ENCODE data around the gene CAVIN1. TPM values are rescaled to one million over a fixed set of nuclear protein-coding genes. Genes with fewer than 3 reads are reported as not detected.

The CAVIN1 gene
- total RNA-seq, 4 donors from 2014 or later = 619 to 1,181 (median 1,019) TPM

GRCh38 chr17:42410319-42410685, 12.8 kb downstream of the CAVIN1 start:
- intact Hi-C loops (cut with DNase I) = no loop called here
- no peak for DNase-seq (ENCODE audit: extremely low spot score)
- TF ChIP-seq POLR2AphosphoS5 (IDR thresholded peaks at IDR 0.05) (no peak), POLR2A (IDR thresholded peaks at IDR 0.05; ENCODE audit: low read depth) (no peak), EP300 (IDR thresholded peaks at IDR 0.05) (no peak)
- H3K36me3 ChIP-seq = peaks cover 0 to 5% (median under 1%) of the 10 kb centered on the region in 4 donors
- peak overlapping the region in 2 of 4 donors; percentile 11 to 41 for H3K4me3 ChIP-seq
- H3K9me3 ChIP-seq = no peaks in the 10 kb centered on the region
- 30% methylated on average over 5 of the region's 5 CpGs for WGBS
- H3K27ac ChIP-seq (replicated peaks in 1 of 4) = peak overlapping the region; percentile 97 to 100 (median 100)
- H3K4me1 ChIP-seq = peaks cover 98 to 100% (median 100%) of the 10 kb centered on the region in 4 donors
- H3K27me3 ChIP-seq = no peaks in the 10 kb centered on the region

DNA sequence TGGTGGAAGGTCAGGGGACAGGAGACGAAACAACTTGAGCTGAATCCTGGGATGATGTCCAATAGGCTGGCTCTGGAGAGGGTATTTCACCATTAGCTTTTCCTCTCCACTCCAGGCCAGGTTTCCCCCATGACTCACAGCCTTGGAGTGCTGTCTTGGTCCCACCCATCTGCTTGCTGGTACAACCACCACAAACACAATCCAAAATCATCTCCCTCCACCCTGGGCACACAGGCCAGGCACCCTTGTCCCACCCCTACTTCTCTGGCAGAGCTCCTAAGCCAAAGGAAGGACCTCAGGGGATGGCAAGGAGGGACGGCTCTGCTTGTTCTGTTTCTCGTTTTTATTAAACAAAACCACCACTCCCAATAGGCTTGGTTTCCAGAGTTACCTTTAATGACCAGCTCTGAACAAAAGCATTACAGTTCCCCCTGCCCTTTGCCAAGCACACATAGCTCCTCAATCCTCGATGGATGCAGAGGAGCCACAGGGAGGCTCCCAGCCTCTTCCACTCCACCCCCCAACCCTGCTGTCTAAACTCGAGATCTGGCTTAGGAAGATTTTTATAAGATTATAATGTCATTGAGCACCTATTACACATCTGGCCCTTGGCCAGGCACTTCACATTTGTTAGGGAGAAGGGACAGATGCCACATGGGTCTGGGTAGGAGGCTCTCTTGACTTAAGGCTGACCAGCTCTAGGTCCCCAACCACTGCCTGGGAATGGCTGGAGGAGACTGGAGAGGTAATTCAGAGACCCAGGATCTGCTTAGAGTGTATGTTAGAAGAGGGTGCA, 13.3 kb downstream of the CAVIN1 start:
- DNase-seq (ENCODE audit: extremely low spot score) = no peak
- WGBS = 5% methylated on average over 4 of the region's 5 CpGs
- peaks cover 95 to 100% (median 100%) of the 10 kb centered on the region in 4 donors for H3K4me1 ChIP-seq
- H3K4me3 ChIP-seq = peak overlapping the region in 3 of 4 donors; percentile 12 to 41 (median 16)
- intact Hi-C loops (cut with DNase I) = no loop called here
- no peaks in the 10 kb centered on the region for H3K27me3 ChIP-seq
- peaks cover 5 to 11% (median 6%) of the 10 kb centered on the region in 4 donors for H3K36me3 ChIP-seq
- H3K27ac ChIP-seq (replicated peaks in 1 of 4) = peak overlapping the region; percentile 97 to 100 (median 100)
- H3K9me3 ChIP-seq = no peaks in the 10 kb centered on the region
- no peak for TF ChIP-seq EP300 (IDR thresholded peaks at IDR 0.05)
- TF ChIP-seq CTCF (IDR thresholded peaks at IDR 0.05) = no peak
- peak; percentile 77 to 82 for TF ChIP-seq POLR2AphosphoS5 (IDR thresholded peaks at IDR 0.05)
- no peak for TF ChIP-seq POLR2A (IDR thresholded peaks at IDR 0.05; ENCODE audit: low read depth)

DNA sequence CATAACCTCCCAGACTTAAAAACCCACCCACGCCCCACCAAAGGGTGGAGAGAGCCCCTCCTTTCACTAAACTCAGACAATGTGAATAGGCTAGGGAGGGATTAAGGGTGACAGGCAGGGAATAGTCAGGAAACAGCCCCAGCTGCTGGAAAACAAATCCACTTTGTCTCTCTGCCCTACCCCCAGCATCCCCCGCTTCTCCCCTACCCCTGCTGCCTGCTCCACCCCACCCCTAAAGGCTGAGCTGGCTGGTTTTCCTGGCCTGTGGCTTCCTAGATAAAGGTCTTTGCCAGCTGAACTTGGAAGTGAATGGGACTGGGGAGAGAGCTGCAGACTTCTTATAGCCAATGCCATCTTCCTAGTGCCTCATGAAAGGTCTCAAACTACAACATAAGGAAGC, 15.0 kb downstream of the CAVIN1 start:
- intact Hi-C loops (cut with DNase I) = no loop called here
- no peak for DNase-seq (ENCODE audit: extremely low spot score)
- no peak for TF ChIP-seq CTCF (IDR thresholded peaks at IDR 0.05)
- no peak for TF ChIP-seq POLR2AphosphoS5 (IDR thresholded peaks at IDR 0.05)

GRCh38 chr17:42407289-42407836, 15.7 kb downstream of the CAVIN1 start:
- intact Hi-C loops (cut with DNase I) = no loop called here
- 16% methylated on average over 2 of the region's 2 CpGs for WGBS
- Histone ChIP-seq H3K9me3 (no peaks in the 10 kb centered on the region), H3K4me1 (peaks cover 97 to 100% (median 100%) of the 10 kb centered on the region in 4 donors), H3K27me3 (no peaks in the 10 kb centered on the region), H3K4me3 (peak overlapping the region in 3 of 4 donors; percentile 1 to 23 (median 17)), H3K36me3 (peaks cover 20 to 35% (median 29%) of the 10 kb centered on the region in 4 donors), H3K27ac (replicated peaks in 1 of 4) (peak overlapping the region; percentile 97 to 100 (median 100))
- DNase-seq (ENCODE audit: extremely low spot score) = no peak
- TF ChIP-seq POLR2A (IDR thresholded peaks at IDR 0.05; ENCODE audit: low read depth) (no peak), POLR2AphosphoS5 (IDR thresholded peaks at IDR 0.05) (peak; percentile 75 to 90), EP300 (IDR thresholded peaks at IDR 0.05) (no peak), CTCF (IDR thresholded peaks at IDR 0.05) (no peak)

More for the DNA sequence above, 15.0 kb downstream of the CAVIN1 start:
- WGBS = 56% methylated on average over 2 of the region's 2 CpGs
- peaks cover 20 to 28% (median 22%) of the 10 kb centered on the region in 4 donors for H3K36me3 ChIP-seq
- peak overlapping the region in 1 of 4 donors; percentile 4 for H3K4me3 ChIP-seq
- H3K4me1 ChIP-seq = peaks cover 95 to 100% (median 100%) of the 10 kb centered on the region in 4 donors
- no peaks in the 10 kb centered on the region for H3K9me3 ChIP-seq
- H3K27ac ChIP-seq (replicated peaks in 1 of 4) = peak overlapping the region; percentile 97 to 100 (median 100)
- no peaks in the 10 kb centered on the region for H3K27me3 ChIP-seq

GRCh38 chr17:42406615-42407288, 16.3 kb downstream of the CAVIN1 start:
- 30% methylated on average over 5 of the region's 5 CpGs for WGBS
- intact Hi-C loops (cut with DNase I) = no loop called here
- H3K9me3 ChIP-seq = no peaks in the 10 kb centered on the region
- H3K36me3 ChIP-seq = peaks cover 20 to 41% (median 31%) of the 10 kb centered on the region in 4 donors
- peak overlapping the region in 3 of 4 donors; percentile 1 to 23 (median 17) for H3K4me3 ChIP-seq
- H3K27ac ChIP-seq (replicated peaks in 1 of 4) = peak overlapping the region; percentile 97 to 100 (median 100)
- no peak for DNase-seq (ENCODE audit: extremely low spot score)
- TF ChIP-seq CTCF (IDR thresholded peaks at IDR 0.05) (no peak), POLR2AphosphoS5 (IDR thresholded peaks at IDR 0.05) (no peak), EP300 (IDR thresholded peaks at IDR 0.05) (no peak), POLR2A (IDR thresholded peaks at IDR 0.05; ENCODE audit: low read depth) (no peak)
- H3K4me1 ChIP-seq = peaks cover 97 to 100% (median 100%) of the 10 kb centered on the region in 4 donors
- no peaks in the 10 kb centered on the region for H3K27me3 ChIP-seq
